Left hindlimb (tissue), 1 donor: ENCODE data around the gene PLEKHG3.
"Not testable (repeated sequence)": the region's sequence is repeated elsewhere in the genome, so short reads cannot be mapped to it uniquely, and the experiment has no call there.

Source experiments
- DNase-seq: peaks from one replicate; pipeline ENCODE4 v3.0.0-alpha.2; 2018

The PLEKHG3 gene

DNA sequence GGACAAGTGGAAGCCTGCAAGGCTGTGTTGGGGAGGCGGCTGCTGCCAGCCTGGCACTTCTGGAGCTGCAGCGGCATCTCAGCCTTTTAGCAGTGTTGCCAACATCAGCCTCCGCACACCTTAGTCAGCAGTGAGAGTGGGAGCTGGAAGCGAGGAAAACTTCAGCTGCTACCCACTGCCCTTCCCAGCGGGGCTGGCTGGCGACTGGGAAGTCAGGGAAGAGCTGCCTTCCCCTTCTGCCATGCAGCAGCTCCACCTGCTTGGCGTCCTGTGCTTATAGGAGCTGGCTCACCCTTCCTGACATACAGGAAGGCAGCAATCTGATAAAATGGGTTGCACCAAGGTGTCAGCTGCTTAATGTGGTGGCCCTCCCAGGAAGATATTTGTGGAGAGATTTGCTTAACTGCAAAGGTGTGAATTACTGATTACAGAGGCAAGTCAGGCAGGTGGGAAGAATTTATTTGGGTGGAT is 15.4 kb upstream of the PLEKHG3 start:
- no peak for DNase-seq

DNA sequence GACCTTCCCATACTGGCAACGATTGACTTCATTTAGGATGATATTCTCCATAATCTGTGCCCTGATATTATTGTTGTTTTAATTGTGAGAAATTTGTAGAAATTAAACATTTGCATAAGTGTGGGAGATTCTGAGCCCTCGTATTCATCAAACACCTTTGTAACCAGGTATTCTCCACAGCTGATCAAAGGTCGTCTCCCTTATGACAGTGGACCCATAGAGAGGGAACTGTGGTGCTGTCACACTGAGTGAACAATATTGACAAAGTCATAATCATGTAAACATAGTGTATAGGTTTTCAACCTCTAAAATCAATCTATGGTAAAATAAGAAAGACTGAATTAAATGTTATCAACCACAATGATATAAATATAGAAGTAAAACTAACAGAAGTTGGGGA is 14.9 kb upstream of the PLEKHG3 start:
- DNase-seq: no peak

DNA sequence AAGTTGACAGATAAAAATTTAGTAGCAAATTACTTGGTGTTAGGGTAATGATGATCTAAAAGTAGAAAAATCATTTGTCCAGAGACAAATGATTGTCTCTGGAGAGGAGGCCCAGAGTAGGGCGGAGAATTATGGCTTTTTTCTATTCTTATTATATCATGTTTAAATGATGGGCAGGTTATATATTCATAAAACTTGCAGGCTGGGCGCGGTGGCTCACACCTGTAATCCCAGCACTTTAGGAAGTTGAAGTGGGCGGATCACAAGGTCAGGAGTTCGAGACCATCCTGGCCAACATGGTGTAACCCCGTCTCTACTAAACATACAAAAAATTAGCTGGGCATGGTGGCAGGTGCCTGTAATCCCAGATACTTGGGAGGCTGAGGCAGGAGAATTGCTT is 13.6 kb upstream of the PLEKHG3 start:
- not testable (repeated sequence) for DNase-seq

DNA sequence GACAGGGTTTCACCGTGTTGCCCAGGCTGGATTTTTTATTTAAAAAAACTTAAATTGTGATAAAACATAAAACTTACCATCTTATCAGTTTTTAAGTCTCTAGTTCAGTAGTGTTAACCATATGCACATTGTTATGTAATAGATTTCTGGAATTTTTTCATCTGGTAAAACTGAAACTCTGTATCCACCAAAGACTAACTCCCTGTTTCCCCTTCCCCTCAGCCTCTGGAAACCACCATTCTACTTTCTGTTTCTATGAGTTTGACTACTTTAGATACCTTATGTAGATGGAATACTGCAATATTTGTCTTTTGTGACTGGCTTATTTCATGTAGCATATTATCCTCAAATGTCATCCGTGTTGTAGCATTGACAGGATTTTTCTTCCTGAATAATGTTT is 12.8 kb upstream of the PLEKHG3 start:
- DNase-seq: no peak

DNA sequence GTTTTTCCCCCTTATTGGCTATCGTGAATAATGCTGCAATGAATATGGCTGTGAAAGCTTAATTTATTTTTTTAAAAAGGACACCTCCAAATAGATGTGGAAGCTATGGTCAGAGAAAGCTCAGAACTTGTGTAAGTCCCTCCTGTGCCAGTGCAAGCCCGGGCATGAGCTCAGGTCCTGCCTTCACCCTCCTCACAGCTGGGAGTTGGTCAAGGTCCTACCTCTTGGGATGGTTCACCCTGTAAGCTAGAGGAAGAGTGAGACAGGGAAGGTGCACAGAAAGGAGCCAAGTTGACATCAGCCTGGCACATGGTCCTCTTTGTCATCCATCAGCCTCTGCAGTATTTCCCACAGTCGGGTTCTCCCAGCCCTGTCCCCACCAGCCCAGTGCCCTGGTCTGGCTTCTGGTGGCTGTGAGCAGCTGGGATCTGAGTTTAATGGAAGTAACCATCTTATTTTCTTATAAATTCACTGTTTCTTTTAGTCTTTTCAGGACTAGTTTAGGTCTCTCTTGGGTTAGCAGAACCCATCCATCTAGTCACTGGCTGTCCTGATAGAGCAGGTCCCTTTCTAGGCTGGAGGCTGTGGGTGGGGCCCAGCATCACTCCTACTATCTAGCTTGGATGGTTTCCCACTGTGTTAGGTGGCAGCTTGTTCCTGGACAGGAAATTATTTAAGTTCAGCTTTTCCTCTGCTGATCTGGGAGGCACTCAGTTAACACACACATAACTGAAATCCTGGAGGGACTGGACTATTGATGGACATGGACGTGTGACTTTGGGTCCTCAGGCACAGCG is 11.8 kb upstream of the PLEKHG3 start:
- no peak for DNase-seq

DNA sequence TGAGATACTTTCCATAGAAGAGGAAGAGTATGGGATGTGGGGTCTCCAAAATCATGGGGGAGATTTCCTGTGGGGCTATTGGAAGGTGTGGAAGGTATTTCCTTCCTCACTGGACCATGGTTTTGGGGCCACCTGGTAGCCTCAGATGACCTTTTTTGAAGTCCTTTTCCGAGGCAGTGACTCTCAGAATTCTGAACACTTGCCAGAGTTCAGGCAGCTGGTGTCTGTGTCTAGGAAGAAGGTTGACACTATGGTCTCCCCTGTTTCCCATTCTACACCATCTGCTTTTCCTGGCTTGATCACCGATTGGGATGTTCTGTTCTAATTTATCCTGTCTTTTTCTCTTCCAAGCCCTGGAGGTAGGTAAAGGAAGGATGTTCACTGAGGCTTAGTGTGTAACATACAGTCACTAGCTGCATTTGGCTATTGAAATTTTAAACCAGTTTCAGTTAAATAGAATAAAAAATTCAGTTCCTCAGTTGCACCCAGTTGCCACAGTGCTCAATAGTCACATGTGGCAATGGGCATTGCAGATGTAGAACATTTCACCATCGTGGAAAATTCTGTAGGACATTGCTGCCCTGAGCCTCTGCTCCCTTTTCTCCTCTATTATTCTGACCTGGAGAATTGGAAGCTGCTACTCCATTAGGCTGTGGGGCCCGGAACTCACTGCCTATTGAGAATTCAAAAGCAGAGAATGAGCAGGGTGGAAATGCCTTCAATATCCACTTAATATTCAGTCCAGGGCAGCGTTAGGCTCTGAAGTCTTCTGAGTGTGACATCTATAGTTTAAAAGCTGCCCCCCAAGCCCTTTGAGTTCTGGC is 11.0 kb upstream of the PLEKHG3 start:
- no peak for DNase-seq

DNA sequence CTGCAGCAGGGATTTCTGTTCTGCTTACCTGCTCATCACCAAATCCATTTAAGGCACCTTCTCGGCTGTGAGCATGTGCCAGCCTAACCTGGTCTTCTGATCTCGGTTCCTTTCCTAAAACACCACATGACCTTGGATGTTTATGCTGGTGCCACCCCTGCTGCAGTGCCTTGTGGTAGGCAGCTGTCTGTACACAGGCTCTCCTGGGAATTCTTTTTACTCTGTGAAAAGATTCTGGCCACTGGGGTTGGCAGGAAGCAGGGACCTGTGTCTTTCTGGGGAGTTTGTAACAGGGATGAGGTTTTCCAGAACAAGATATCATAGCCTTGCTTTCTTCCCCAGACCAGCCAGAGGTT is 10.4 kb upstream of the PLEKHG3 start:
- DNase-seq: no peak

DNA sequence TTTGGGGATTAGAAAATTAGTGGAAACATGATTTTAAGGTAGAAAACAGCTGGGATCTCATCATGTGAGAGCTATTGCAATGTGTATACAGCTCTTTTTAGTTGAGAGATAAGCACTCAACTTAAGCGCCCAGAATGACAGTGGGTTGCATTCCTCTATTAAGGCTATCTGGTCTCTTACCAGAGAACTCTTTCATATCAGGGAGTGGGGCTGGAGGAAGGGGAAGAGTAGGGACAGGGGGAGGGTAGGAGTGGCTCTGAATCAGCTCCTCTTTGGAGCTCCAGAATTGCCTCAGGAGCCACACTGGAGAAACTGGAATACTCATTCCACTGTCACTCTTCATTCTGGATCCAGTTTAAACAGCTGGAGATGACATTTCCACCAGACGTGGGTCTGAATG is 9.2 kb upstream of the PLEKHG3 start:
- DNase-seq: no peak

DNA sequence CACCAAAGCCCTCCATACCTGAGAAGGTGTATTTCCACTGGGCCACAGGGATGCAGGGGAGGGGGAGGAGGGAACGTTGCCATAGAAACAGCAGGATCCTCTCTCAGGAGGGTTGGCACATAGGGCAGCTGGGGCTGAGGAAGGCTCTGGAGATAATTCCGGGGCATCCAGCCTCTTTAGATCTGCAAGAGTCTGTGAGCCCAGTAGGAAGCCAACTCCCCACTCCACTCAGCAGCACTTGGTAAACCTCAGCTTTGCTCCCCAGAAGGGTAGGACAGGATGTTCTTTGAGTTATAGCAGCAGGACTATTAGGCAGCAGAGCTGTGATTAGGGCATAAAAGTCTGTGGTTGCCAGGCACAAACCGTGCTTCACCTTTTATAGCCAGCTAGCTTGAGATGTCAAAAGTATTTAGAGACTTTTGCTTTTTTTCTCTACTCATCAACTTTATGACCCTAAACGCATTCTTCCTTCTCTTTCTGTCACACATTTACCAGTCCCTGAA is 7.8 kb upstream of the PLEKHG3 start:
- no peak for DNase-seq

DNA sequence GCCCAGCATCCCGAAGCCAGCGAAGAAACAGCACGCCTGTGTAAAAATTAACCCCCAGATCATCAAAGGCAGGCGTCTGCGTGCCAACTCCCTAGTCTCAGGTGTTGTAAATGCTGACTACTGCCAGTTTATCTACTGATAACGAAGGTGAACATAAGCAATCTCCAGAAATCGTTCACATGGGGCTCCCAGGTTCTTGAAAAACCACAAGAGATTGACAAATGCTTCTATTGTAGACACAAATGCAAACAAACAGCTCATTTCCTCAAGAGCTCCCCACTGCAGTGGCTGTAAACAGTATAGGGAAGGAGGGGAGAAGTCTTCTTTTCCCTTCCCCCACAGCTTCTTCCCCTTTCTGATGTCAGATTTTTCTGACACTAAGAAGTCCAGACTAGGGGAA is 5.3 kb upstream of the PLEKHG3 start:
- no peak for DNase-seq

DNA sequence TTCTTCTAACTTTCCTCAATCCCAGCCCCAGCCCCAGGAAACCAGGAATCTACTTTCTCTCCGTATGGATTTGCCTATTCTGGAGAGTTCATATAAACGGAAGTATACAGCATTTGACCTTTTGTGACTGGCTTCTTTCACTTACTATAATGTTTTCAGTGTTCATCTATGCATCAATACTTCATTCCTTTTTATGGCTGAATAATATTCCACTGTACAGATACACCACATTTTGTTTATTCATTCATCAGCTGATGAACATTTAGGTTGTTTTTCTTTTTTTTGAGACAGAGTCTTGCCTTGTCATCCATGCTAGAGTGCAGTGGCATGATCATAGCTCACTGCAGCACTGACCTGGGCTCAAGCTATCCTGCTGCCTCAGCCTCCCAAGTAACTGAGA is 3.9 kb upstream of the PLEKHG3 start:
- no peak for DNase-seq

DNA sequence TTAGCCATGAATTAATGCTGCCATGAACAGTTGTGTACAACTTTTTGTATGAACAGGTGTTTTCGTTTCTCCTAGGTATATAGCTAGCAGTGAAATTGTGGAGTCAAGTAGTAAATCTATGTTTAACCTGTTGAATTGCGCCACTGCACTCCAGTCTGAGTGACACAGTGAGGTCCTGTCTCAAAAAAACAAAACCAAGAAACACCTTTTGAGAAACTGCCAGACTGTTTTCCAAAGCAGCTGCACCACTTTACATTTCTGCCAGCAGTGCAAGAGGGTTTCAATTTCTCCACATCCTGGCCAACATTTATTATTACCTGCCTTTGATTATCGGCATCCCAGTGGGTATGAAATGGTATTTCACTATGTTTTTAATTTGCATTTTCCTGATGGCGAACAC is 3.3 kb upstream of the PLEKHG3 start:
- DNase-seq: no peak

DNA sequence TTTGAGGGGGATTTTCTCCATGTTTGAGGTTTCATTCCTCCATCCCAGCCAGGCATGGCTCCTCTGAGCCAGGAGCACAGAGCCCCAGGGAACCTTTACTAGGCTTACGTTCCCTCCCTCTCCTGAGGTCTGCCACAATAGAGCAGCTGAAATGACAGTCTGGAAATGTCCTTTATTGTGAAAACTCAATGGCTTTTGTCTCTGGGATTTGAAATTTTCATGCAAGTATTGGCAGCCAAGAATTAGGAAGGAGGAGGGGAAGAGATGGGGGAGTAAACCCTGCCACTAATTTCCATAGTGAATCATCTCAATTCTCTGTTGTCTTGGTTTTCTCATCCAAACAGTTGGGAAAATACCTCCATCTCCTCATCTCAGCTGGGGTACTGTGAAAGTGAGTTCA is 2.6 kb upstream of the PLEKHG3 start:
- DNase-seq: no peak

DNA sequence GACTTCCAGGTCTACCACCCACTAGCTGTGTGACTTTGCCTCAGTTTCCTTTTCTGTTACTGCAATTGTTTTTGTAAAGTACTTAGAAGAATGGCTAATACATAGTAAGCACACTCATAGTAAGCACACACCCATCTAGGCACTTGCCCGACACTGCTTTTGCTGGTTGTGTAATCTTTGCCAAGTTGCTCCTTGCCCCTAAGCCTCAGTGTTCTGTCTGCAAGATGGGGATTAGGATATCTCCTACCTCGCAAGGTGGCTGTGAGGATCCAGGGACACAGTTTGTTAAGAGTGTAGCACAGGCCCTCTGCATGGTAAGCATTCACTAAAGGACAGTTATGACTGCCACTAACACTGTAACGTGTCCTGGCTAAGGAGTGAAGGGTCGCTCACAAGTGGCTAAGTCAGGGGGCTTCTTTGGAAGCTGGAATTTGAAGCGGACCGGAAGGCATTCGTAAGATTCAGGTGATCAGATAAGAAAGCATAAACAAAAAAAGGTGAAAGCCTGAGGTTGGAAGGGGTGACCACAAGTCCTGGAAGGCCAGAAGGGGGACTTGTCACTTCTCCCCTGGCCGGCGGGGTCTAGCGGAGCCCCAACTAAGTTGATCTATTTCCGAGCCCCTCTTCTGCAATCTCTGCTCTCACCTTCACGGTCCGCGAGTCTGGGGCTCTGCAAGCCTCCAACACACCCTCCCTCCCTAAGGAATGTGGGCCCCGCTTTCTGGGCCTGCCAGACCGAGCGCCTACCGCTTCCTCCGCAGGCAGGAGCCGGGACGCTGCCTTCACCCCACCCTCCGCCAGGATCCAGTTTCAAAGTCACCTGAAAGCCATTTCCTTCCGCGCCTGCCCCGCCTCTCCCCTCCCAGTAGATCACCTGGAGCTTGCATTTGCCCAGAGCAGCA is 1.5 kb upstream of the PLEKHG3 start:
- DNase-seq: no peak

DNA sequence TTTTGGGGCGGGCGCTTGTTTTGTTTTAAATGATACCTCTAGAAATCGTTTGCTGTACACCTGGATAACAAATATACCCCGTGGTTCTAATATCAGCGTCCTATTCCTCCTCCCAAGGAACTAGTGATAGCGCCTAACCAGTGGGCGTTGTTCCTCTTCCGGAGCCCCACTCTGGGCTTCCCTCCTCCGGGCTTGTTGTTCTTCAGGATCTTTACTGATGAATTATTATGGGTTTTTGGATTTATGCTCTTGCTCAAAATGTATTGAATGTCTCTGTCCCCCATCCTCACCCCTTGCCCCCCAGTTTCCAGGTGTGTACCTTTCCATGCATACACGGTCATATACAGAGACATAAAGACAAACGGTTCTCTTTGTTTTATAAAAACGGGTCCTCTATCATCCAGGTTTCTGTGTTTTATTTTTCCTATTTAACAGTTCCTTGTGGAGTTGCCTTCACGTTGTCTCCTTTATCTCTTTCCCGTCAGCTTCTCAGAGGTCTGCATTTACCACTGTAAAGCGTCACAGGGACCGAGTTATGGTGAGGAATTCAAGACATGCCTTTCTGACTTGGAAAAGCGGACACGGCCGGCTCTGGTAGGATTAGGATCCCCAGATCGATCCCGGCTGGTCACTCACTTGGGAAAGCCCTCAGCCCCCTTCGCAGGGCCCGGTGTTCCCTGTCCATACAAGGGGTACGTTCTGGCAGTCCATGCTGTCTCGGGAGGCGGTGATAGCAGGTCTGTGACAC is 655 bp upstream of the PLEKHG3 start:
- no peak for DNase-seq

DNA sequence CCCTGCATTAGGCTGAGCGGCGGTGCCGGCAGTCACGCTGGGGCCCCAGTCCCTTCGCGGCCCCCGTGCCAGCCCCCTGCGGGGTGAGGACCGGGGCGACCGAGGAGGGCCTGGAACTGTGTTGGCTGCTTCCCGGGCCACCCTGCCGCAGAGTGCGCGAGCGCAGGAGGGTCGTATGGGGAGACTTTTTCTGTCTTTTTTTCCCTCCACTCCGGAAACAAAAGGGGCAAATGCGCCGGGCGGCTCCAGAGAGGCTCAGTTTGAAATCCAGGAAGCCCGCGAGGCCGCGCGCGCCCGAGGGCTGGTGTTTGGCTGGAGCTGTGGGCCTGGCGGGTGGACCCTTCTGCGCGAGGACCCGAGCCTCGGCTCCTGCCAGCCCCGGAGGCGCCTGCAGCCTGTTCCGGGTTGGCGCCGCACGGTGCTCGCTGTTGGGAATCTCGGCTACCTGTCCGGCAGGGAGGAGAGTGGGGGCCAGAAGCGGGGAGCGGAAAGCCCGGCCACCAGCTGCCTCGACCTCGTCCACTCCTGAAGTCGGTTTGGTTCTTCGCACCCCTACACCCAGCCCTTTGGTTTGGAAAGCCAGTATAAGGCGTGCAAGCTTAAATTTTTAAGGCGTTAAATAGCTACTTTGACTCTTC is 638 bp downstream of the PLEKHG3 start:
- peak; percentile 67 for DNase-seq

DNA sequence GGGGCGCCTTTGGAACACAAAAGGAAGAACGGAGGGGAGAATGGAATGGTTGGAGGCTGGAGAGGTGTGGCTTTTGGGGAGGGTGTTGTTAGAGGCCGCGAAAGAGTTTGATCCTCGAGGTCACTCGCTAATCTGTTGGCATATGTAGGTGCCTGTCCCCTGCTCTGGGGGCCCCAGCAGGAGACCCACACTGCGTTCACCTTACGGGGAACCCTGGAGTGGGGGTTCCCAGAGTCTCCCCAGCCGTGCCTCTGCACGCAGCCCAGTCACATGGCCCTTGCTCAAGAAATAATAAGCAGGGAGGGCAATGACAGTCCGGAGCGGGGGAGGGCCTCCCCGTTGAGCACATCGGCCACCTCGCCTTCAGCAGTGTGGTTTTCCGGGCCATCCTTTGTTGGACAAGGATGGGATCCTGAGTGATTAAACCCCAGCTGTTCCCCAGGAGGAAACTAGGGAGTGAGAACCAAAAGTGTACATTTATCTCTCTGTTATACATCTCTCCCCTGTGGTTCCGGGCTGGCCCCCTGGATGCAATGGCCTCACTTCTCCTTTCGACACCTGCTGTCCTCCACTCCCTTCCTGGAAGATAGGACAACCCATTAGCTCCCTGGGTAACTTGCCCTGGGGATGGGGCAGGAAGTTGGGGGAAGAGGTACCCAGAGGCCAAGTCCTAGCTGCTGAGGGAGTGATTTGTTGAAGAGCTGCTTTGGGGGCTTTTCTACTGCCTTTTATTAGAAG is 1.3 kb downstream of the PLEKHG3 start:
- no peak for DNase-seq

DNA sequence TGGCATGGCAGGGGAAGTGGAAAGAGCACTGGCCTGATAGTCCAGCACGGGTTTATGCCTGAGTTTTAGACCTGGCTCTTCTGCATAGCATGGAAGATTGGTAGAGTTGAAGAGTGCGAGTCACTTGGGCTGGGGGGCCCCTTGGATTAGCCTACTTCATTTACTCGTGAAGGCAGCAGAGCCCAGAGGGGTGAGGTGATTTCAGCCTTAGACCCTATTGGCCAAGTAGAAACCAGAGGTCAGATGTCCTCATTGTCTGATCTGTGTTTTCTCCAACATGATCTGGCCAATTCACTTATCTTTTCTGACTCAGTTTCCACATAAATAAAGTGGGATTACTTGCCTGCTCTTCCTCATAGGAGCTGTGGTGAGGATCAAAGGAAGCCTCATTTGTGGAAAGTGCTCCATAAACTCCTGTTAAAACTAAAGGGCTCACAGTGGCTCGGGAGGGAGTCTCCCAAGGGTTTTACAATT is 1.9 kb downstream of the PLEKHG3 start:
- no peak for DNase-seq

DNA sequence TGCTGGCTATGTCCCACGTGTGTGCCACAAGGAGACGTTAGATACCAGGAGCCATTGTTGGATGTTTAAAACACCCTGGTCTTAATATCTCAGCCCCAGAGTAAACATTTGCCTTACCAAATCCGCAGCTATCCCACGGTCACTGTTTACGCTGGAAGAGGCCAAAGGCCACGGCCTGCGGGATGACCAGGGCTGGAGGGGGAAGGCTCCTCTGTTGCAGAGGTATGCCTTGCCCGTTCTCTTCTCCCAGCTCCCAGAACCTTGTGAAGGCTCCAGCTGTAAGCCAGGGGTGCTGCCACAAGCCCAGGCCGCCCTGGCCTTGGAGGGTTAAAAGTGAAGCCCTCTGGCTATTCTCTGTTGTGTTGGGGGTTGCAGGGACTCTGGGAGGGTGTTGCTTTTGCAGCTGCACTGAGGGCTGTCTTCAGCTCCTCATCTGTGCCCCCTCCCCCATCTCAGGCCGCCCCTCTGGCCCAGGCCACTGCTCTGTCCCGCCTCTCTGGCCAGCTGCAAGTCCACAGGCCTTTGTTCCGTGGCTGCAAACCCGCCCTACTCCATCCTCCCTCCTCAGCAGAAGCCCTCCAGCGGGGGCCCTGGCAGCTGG is 2.5 kb downstream of the PLEKHG3 start:
- peak; percentile 71 for DNase-seq

DNA sequence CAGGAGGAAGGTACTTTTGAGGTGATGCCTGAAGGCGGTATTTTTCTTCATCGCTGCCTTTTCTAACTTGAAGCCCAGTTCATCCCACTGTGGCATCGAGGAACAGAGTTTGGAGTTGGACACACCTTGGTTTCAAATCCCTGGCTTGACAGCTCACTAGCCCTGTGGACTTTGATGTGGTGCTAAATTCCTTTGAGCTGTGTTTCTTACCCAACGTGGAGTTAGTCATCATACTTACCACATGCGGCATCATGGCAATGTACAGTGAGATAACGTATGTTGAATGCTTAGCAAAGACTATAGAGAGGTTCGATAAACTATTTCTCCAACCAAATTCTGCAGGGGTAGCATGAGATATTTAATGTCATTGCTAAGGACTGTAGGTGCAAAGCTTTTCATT is 3.4 kb downstream of the PLEKHG3 start:
- DNase-seq: no peak
